Kidney epithelial cell (primary cell): ENCODE measurements around the gene RAET1L. TPM values are rescaled to one million over a fixed set of nuclear protein-coding genes. Genes with fewer than 3 reads are reported as not detected.
"Not testable (repeated sequence)": the region's sequence is repeated elsewhere in the genome, so short reads cannot be mapped to it uniquely, and the experiment has no call there.

Experiments used
- DNase-seq: peaks from one replicate; pipeline ENCODE4 v3.0.0-alpha.2; 2010; ENCODE audit warnings: low read depth
- H3K27me3 ChIP-seq: 2 replicates; pipeline ENCODE4 v1.6.0; 2011; ENCODE audit warnings: low read length; ENCODE audit not compliant: control insufficient read depth, insufficient read depth
- H3K36me3 ChIP-seq: 2 replicates; pipeline ENCODE4 v1.5.1; 2011; ENCODE audit warnings: low read length; ENCODE audit not compliant: control insufficient read depth, insufficient read depth
- H3K4me3 ChIP-seq: 2 replicates; pipeline ENCODE4 v1.5.1; 2011; ENCODE audit warnings: low read depth, mild to moderate bottlenecking, control low read depth, low read length
- CTCF ChIP-seq: IDR thresholded peaks from 2 replicates; pipeline ENCODE4 v1.5.1; 2011; ENCODE audit warnings: mild to moderate bottlenecking, moderate library complexity, low read length, control low read depth, inconsistent platforms; ENCODE audit not compliant: insufficient read depth, poor library complexity, severe bottlenecking
- total RNA-seq: library from RNA; depleted of rRNA; stranded (reverse); fragments of >200 nt; gene quantifications from 2 replicates; pipeline ENCODE4 v1.2.3, GENCODE V29; 2015

The RAET1L gene
- total RNA-seq, 1 donor from 2014 or later = 1.5 TPM

- Histone ChIP-seq H3K4me3 (no peak overlapping the region), H3K27me3 (peaks cover 9% of the 10 kb centered on the region), H3K36me3 (no peaks in the 10 kb centered on the region)
- TF ChIP-seq CTCF = no peak
- DNase-seq = no peak
Measured at GRCh38 chr6:150026976-150027805, 1.9 kb upstream of the RAET1L start.

- Histone ChIP-seq H3K4me3 (no peak overlapping the region), H3K36me3 (no peaks in the 10 kb centered on the region), H3K27me3 (peaks cover 9% of the 10 kb centered on the region)
- no peak for TF ChIP-seq CTCF
- no peak for DNase-seq
Measured at GRCh38 chr6:150024646-150025155, 631 bp downstream of the RAET1L start.

- not testable (repeated sequence) for H3K27me3 ChIP-seq, H3K36me3 ChIP-seq, DNase-seq, H3K4me3 ChIP-seq
Measured at GRCh38 chr6:150024021-150024420, 1.3 kb downstream of the RAET1L start.

- not testable (repeated sequence) for H3K36me3 ChIP-seq, H3K4me3 ChIP-seq, DNase-seq
- peaks cover 10% of the 10 kb centered on the region for H3K27me3 ChIP-seq
Measured at GRCh38 chr6:150021870-150022269, 3.5 kb downstream of the RAET1L start.

- no peak for DNase-seq
- no peaks in the 10 kb centered on the region for H3K36me3 ChIP-seq
- TF ChIP-seq CTCF = no peak
- no peak overlapping the region for H3K4me3 ChIP-seq
- peaks cover 27% of the 10 kb centered on the region for H3K27me3 ChIP-seq
Measured at GRCh38 chr6:150018846-150019580, 6.3 kb downstream of the RAET1L start.

- not testable (repeated sequence) for H3K4me3 ChIP-seq, H3K36me3 ChIP-seq, DNase-seq
- peaks cover 39% of the 10 kb centered on the region for H3K27me3 ChIP-seq
Measured at GRCh38 chr6:150017186-150017521, 8.2 kb downstream of the RAET1L start.

GRCh38 chr6:150016324-150017185 is 8.8 kb downstream of the RAET1L start:
- DNase-seq = no peak
- peak; percentile 43 for TF ChIP-seq CTCF
- peaks cover 42% of the 10 kb centered on the region for H3K27me3 ChIP-seq
- H3K4me3 ChIP-seq = no peak overlapping the region
- H3K36me3 ChIP-seq = no peaks in the 10 kb centered on the region

GRCh38 chr6:150015281-150016001 is 9.9 kb downstream of the RAET1L start:
- not testable (repeated sequence) for H3K36me3 ChIP-seq, H3K4me3 ChIP-seq, DNase-seq
- peaks cover 42% of the 10 kb centered on the region for H3K27me3 ChIP-seq

- peaks cover 47% of the 10 kb centered on the region for H3K27me3 ChIP-seq
- H3K36me3 ChIP-seq, H3K4me3 ChIP-seq, DNase-seq: not testable (repeated sequence)
Measured at GRCh38 chr6:150014623-150015280, 10.6 kb downstream of the RAET1L start.
